Neural crest cell (in vitro differentiated cells): ENCODE data around the gene CLEC2L. TPM values are rescaled to one million over a fixed set of nuclear protein-coding genes. Genes with fewer than 3 reads are reported as not detected.

Experiments
- DNase-seq: peaks from one replicate; pipeline ENCODE4 v3.0.0; 2021; ENCODE audit warnings: low read depth, mixed read lengths, low spot score
- H3K27ac Mint-ChIP-seq: one replicate; pipeline ENCODE4 v1.8.0; 2021; ENCODE audit warnings: mild to moderate bottlenecking, mixed read lengths; ENCODE audit not compliant: unreplicated experiment
- H3K27me3 Mint-ChIP-seq: 2 replicates; pipeline ENCODE4 v1.8.0; 2021; ENCODE audit warnings: low read depth, mild to moderate bottlenecking, mixed read lengths
- H3K36me3 Mint-ChIP-seq: 2 replicates; pipeline ENCODE4 v1.8.0; 2021; ENCODE audit warnings: low read depth, mild to moderate bottlenecking, mixed read lengths
- H3K4me1 Mint-ChIP-seq: 2 replicates; pipeline ENCODE4 v1.8.0; 2021; ENCODE audit warnings: mixed read lengths
- H3K4me3 Mint-ChIP-seq: one replicate; pipeline ENCODE4 v1.8.0; 2021; ENCODE audit warnings: mild to moderate bottlenecking, mixed read lengths
- H3K9me3 Mint-ChIP-seq: 2 replicates; pipeline ENCODE4 v1.8.0; 2021; ENCODE audit warnings: mixed read lengths
- CTCF ChIP-seq: fragments of 200-600 bp; sonication (generic); conservative IDR thresholded peaks from 2 replicates; pipeline ENCODE4 v1.5.0; 2021; ENCODE audit warnings: antibody characterized with exemption, mild to moderate bottlenecking
- total RNA-seq: library from RNA; stranded (reverse); gene quantifications from 2 replicates; pipeline ENCODE4 v1.2.1, GENCODE V29; 2021

Gene CLEC2L
- total RNA-seq, 1 donor from 2014 or later, result 0.65 TPM

- DNase-seq, result no peak
- peaks cover 4% of the 10 kb centered on the region for H3K4me1 Mint-ChIP-seq
- no peaks in the 10 kb centered on the region for H3K36me3 Mint-ChIP-seq
- H3K9me3 Mint-ChIP-seq, result no peaks in the 10 kb centered on the region
- no peak for TF ChIP-seq CTCF
- no peak overlapping the region for H3K4me3 Mint-ChIP-seq
- H3K27ac Mint-ChIP-seq, result no peak overlapping the region
- H3K27me3 Mint-ChIP-seq, result peaks cover 20% of the 10 kb centered on the region
Measured at GRCh38 chr7:139502226-139502625, 21.3 kb upstream of the CLEC2L start.

- peak; percentile 40 for TF ChIP-seq CTCF
- H3K27ac Mint-ChIP-seq, result no peak overlapping the region
- H3K9me3 Mint-ChIP-seq, result no peaks in the 10 kb centered on the region
- H3K36me3 Mint-ChIP-seq, result no peaks in the 10 kb centered on the region
- DNase-seq, result no peak
- no peak overlapping the region for H3K4me3 Mint-ChIP-seq
- H3K27me3 Mint-ChIP-seq, result peaks cover 2% of the 10 kb centered on the region
- H3K4me1 Mint-ChIP-seq, result no peaks in the 10 kb centered on the region
Measured at GRCh38 chr7:139505563-139505962, 17.9 kb upstream of the CLEC2L start.

- H3K4me3 Mint-ChIP-seq, result no peak overlapping the region
- H3K27me3 Mint-ChIP-seq, result no peaks in the 10 kb centered on the region
- no peak for TF ChIP-seq CTCF
Measured at GRCh38 chr7:139509535-139509934, 13.9 kb upstream of the CLEC2L start.

GRCh38 chr7:139511315-139511714, 12.2 kb upstream of the CLEC2L start:
- Mint-ChIP-seq H3K27me3 (peaks cover 2% of the 10 kb centered on the region), H3K4me3 (no peak overlapping the region), H3K27ac (peak overlapping the region; percentile 28), H3K4me1 (peaks cover 7% of the 10 kb centered on the region), H3K36me3 (no peaks in the 10 kb centered on the region), H3K9me3 (no peaks in the 10 kb centered on the region)
- DNase-seq, result no peak
- no peak for TF ChIP-seq CTCF

More at GRCh38 chr7:139509535-139509934, 13.9 kb upstream of the CLEC2L start:
- no peak for DNase-seq
- H3K36me3 Mint-ChIP-seq, result no peaks in the 10 kb centered on the region
- no peak overlapping the region for H3K27ac Mint-ChIP-seq
- H3K9me3 Mint-ChIP-seq, result no peaks in the 10 kb centered on the region
- H3K4me1 Mint-ChIP-seq, result peaks cover 7% of the 10 kb centered on the region

GRCh38 chr7:139515266-139515665, 8.2 kb upstream of the CLEC2L start:
- DNase-seq, result no peak
- Mint-ChIP-seq H3K9me3 (no peaks in the 10 kb centered on the region), H3K27me3 (peaks cover 6% of the 10 kb centered on the region), H3K4me1 (peaks cover 7% of the 10 kb centered on the region), H3K36me3 (no peaks in the 10 kb centered on the region), H3K27ac (no peak overlapping the region), H3K4me3 (no peak overlapping the region)
- TF ChIP-seq CTCF, result no peak

GRCh38 chr7:139521439-139521838, 2.0 kb upstream of the CLEC2L start:
- Mint-ChIP-seq H3K4me3 (peak overlapping the region; percentile 38), H3K36me3 (peaks cover 3% of the 10 kb centered on the region), H3K9me3 (no peaks in the 10 kb centered on the region), H3K4me1 (peaks cover 7% of the 10 kb centered on the region), H3K27me3 (peaks cover 50% of the 10 kb centered on the region), H3K27ac (no peak overlapping the region)
- no peak for DNase-seq
- no peak for TF ChIP-seq CTCF
